Measurements from ENCODE around the gene CLEC4M.

- TF ChIP-seq CTCF (IDR thresholded peaks at IDR 0.05; ENCODE audit: control extremely low read depth in 1 of 3, insufficient read depth in 1 of 3, low read depth in 1 of 3, low read length in 3 of 3) (no peak), YY1 (IDR thresholded peaks at IDR 0.05; ENCODE audit: low read depth, low read length) (no peak), GABPA (IDR thresholded peaks at IDR 0.05; ENCODE audit: borderline replicate concordance, insufficient read depth, low read length) (no peak), POLR2A (IDR thresholded peaks at IDR 0.05; ENCODE audit: control extremely low read depth in 1 of 2, low read depth in 2 of 2, low read length in 2 of 2) (no peak), RAD21 (IDR thresholded peaks at IDR 0.05 in 1 of 2, conservative IDR thresholded peaks at IDR 0.05 in 1 of 2; ENCODE audit: low read depth in 2 of 2, low read length in 2 of 2) (no peak), POLR2AphosphoS5 (IDR thresholded peaks at IDR 0.05; ENCODE audit: low read depth, low read length) (no peak)
These were observed 10.8 kb downstream of the CLEC4M start for GRCh38 chr19:7773841-7774240.

Data from H1 (cell line).